HPDE6-E6E7 (cell line): ENCODE results near the gene WDR91.

Experiments
- DNase-seq: peaks from one replicate; pipeline ENCODE4 v3.0.0; 2011; ENCODE audit warnings: missing footprints; ENCODE audit errors: extremely low spot score

WDR91 gene

GRCh38 chr7:135160858-135161653, 50.3 kb downstream of the WDR91 start:
- DNase-seq = no peak

DNA sequence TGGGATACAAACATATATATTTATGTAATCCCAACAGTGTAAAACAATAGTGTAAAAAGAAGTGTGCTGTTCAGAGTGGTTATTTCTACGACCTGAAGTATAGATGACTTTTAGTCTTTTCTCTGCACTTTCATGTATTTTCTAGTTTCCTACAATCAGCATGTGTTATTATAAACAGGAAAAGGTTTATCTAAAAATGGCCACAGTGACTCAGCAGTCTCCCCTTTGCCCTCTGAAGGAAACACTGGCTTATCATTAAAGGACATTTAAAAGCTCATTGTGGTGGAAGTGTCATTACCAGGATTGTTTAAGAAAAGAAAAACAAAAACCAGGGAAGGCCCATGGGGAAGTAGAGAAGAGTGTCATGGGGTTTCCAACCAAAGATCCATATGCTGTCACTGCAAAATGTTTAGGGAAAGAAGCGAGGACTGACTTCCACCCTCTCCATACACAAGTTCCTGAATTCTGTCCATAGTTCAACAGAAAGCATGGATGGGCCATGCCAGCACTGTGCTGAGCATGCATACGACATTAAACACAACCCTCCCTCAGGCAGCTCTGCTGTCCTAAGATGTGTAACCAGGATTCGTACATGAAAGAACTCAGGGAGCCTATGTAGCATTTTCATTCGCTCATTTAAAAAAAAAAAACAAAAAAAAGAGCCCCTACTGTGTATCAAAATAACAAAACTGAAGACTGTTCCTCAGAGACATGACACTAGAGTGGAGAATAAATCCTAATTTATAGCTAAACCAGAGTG, 51.0 kb downstream of the WDR91 start:
- DNase-seq = no peak

GRCh38 chr7:135159359-135160085, 51.8 kb downstream of the WDR91 start:
- DNase-seq = no peak

- no peak for DNase-seq
These were observed 52.5 kb downstream of the WDR91 start for GRCh38 chr7:135158874-135159273.

DNA sequence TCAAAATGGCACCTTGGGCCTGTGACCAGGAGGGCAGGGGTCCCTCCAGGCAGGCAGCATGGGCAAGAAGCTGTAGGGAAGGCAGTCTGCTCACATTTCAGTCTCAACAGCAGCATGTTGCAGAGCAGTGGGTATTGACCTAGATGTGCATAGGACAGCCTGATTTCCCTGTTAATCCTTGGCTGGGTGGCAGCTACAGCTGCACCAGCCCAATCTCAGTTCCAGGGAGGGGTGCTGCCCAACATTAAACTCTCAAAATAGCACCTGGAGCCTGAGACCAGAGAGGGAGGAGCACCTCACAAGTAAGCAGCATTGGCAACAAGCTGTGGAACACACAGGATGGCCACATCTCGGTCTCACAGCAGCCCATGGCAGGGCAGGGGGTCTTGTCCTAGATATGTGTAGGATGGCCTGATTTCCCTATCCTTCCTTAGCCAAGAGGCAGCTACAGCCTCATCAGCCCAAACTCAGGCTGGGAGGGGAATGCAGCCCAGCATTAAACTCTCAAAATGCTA, 53.1 kb downstream of the WDR91 start:
- DNase-seq = no peak

DNA sequence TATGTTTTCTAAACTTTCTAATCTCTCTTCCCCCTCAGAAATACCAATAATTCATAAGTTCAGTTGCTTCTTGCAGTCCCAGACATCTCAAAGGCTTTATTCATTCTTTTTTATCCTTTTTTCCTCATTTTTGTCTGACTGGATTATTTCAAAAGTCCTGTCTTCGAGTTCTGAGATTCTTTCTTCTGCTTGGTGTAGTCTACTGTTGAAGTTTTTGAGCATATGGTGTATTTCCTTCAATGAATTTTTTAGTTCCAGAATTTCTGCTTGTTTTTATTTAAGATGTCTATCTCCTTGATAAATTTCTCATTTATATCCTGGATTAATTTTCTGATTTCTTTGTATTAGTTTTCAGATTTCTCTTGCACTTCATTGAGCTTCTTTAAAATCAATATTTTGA, 55.0 kb downstream of the WDR91 start:
- DNase-seq = no peak

GRCh38 chr7:135154734-135155133, 56.6 kb downstream of the WDR91 start:
- DNase-seq = no peak

- no peak for DNase-seq
These were observed 58.9 kb downstream of the WDR91 start for GRCh38 chr7:135152442-135152841.

DNA sequence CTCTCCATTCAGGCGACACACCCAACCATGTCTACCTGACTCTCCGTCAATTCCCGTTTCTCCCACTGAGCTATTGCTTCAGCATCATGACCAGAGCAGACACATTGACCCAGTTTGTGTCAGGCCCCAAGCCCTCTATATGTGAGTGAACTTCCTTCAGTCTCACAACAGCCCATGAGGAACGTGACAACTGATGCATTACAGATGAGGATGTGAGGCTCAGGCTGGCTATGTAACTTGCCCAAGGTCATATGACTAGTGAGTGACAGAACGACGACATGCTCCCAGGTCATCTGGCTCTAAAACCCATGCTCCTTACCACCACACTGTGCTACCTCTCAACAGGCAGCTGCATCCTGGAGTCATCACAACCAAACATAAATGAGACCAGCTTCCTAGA, 59.8 kb downstream of the WDR91 start:
- no peak for DNase-seq

- DNase-seq = no peak
These were observed 60.2 kb downstream of the WDR91 start for GRCh38 chr7:135151132-135151531.

- no peak for DNase-seq
These were observed 61.1 kb downstream of the WDR91 start for GRCh38 chr7:135150072-135150782.

- DNase-seq = peak; percentile 31
These were observed 63.2 kb downstream of the WDR91 start, which contains the start of gene TMEM140 for GRCh38 chr7:135147899-135148721. Gene TMEM140, plus strand, starts transcription at chr7:135148072. Its CDS starts 16,370 bp downstream, at chr7:135164442.

- DNase-seq = no peak
These were observed 63.9 kb downstream of the WDR91 start for GRCh38 chr7:135147341-135147898.

DNA sequence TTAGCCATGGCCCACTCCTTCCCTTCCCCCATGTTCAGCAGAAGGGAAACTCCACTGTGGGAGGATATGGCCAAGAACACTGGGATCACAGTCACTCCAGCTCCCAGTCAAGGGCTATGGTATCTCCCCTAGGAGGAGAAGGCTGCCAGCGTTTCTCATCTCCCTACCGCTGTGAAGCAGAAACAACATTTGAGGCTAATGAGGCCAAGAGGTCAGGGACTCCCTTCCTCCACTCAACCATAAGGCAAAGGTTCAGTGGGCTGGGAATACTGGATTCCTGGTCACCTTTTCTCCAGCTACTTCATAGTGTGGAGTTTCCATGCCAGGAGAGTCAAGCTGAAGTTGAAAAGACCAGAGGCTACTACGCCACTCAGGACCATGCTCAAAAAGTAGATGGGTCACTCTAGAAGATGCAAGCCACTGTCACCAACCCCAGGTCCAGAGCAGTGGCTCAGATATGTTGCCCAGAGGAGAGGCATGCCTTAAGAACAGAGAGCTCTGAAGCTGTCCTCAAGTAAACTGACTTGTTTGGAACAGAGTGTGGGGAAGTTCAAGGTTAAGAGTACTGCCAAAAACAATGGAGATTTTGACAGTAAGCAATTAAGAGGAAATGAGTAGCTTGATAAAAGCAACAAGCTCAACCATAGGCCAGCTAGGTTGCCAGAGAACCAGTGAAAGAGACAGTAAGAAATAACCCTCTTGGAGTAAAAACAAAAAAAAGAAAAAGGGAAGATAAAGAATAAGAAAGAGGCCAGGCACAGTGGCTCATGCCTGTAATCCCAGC, 67.2 kb downstream of the WDR91 start:
- no peak for DNase-seq
